Omental fat pad (tissue), 4 donors: ENCODE data around the gene LY6G5B. TPM values are rescaled to one million over a fixed set of nuclear protein-coding genes. Genes with fewer than 3 reads are reported as not detected.
A peak's percentile ranks its signal among the peaks of the same experiment; 100 is the strongest.

ENCODE experiments used
- ATAC-seq: fragments of 150-250 bp; one replicate; pipeline ENCODE4 v1.9.1; 2016; ENCODE audit warnings: mild to moderate bottlenecking, moderate library complexity; ENCODE audit not compliant: low FRiP score
- DNase-seq: peaks from one replicate; pipeline ENCODE4 v3.0.0-alpha.2; 2019; ENCODE audit warnings: low spot score
- CTCF ChIP-seq, 3 donors: fragments of 450-650 bp; IDR thresholded peaks; one replicate each; pipeline ENCODE4 v1.5.1; 2016 to 2017; ENCODE audit warnings: antibody characterized with exemption in 3 of 3, mild to moderate bottlenecking in 3 of 3, moderate library complexity in 2 of 3
- total RNA-seq, 4 donors: library from RNA; depleted of rRNA; stranded (reverse); fragments of >200 nt; gene quantifications; one replicate each; pipeline ENCODE4 v1.1.0, GENCODE V29; 2016

LY6G5B gene
- total RNA-seq, result 10 to 100 TPM in 3 of 4 donors, 1 to 10 TPM in 1; 7.4 to 16.9 (median 11.3) TPM

GRCh38 chr6:31669676-31670075 is at the start of gene LY6G5B:
Gene LY6G5B, plus strand, starts transcription at chr6:31669976. Its CDS starts 975 bp downstream, at chr6:31670951.
- DNase-seq, result no peak
- no peak for ATAC-seq

GRCh38 chr6:31620586-31621319 is 49.0 kb upstream of the LY6G5B start, which contains the start of gene PRRC2A:
Gene PRRC2A, plus strand, starts transcription at chr6:31620715. Its CDS starts 2,075 bp downstream, at chr6:31622790.
- peak; percentile 91 for DNase-seq
- ATAC-seq, result peak; percentile 80
- TF ChIP-seq CTCF (IDR thresholded peaks at IDR 0.05), result no peak

More at GRCh38 chr6:31669676-31670075, at the start of gene LY6G5B:
- TF ChIP-seq CTCF (IDR thresholded peaks at IDR 0.05), result no peak

GRCh38 chr6:31621320-31621939 is 48.3 kb upstream of the LY6G5B start:
- no peak for TF ChIP-seq CTCF (IDR thresholded peaks at IDR 0.05)
- ATAC-seq (no peak), DNase-seq (no peak)

GRCh38 chr6:31621991-31622390 is 47.8 kb upstream of the LY6G5B start:
- DNase-seq (no peak), ATAC-seq (no peak)
- no peak for TF ChIP-seq CTCF (IDR thresholded peaks at IDR 0.05)

- TF ChIP-seq CTCF (IDR thresholded peaks at IDR 0.05), result no peak
- ATAC-seq (no peak), DNase-seq (no peak)
These were observed 47.1 kb upstream of the LY6G5B start for GRCh38 chr6:31622684-31623091.

- no peak for TF ChIP-seq CTCF (IDR thresholded peaks at IDR 0.05)
- ATAC-seq, result no peak
- no peak for DNase-seq
These were observed 45.7 kb upstream of the LY6G5B start for GRCh38 chr6:31624070-31624469.
